ENCODE data around the gene OR6Q1.

GRCh38 chr11:58068655-58069054 lies 37.9 kb downstream of the OR6Q1 start:
- TF ChIP-seq CTCF (conservative IDR thresholded peaks at IDR 0.05; ENCODE audit: low read depth, low read length) (peak; percentile 48), EZH2 (IDR thresholded peaks at IDR 0.05; ENCODE audit: borderline replicate concordance, low read depth, low read length, poor library complexity, severe bottlenecking) (no peak)
